GM19468 (cell line): ENCODE results near the gene MT3.

Experiments
- ATAC-seq: cut with Tn5 transposase; IDR thresholded peaks from one replicate; pipeline ENCODE4 v1.9.1; 2021; ENCODE audit warnings: mild to moderate bottlenecking, moderate library complexity, moderate number of reproducible peaks; ENCODE audit not compliant: unreplicated experiment; ENCODE audit errors: extremely low read depth

Gene MT3

DNA sequence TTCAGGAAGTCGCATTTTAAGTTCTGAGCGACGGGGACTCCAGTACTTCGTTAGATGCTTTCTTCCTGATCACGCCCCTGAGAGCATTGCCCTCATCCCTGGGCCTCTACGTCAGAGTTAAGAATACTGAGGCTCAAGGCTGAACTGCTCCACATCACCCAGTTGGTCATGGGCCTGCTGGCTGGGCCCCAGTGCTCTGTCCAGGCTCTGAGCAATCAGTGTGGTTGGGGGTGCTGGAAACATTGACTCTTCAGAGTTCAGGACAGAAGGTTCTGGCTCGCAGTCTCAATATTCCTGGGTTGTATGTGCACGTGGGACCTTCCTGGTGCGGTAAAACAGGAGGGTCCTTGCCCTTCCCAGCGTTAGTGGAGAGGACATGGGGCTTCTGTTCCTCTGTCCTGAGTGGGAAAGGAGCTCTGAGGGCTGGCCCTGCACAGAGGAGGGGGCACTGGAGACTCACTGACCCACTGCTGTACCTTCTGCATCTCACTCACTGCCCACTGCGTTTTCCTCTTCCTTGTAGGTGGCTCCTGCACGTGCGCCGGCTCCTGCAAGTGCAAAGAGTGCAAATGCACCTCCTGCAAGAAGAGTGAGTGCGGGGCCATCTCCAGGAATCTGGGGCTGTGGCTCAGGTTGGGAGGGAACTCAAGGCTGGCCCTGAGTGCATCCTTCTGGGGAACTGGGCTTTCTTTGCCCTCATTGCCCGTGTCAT lies 36.8 kb downstream of the MT3 start:
- no peak for ATAC-seq

DNA sequence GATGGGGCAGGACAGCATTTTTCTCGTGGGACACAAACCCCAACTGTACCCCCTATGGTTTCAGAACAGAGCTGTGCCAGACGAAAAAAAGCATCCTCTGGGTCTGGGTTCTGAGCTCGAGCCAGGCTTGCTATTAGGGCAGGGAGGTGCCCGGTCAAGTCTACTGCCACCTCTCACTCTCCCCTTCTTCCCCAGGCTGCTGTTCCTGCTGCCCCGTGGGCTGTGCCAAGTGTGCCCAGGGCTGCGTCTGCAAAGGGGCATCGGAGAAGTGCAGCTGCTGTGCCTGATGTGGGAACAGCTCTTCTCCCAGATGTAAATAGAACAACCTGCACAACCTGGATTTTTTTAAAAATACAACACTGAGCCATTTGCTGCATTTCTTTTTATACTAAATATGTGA lies 37.4 kb downstream of the MT3 start:
- ATAC-seq = no peak

DNA sequence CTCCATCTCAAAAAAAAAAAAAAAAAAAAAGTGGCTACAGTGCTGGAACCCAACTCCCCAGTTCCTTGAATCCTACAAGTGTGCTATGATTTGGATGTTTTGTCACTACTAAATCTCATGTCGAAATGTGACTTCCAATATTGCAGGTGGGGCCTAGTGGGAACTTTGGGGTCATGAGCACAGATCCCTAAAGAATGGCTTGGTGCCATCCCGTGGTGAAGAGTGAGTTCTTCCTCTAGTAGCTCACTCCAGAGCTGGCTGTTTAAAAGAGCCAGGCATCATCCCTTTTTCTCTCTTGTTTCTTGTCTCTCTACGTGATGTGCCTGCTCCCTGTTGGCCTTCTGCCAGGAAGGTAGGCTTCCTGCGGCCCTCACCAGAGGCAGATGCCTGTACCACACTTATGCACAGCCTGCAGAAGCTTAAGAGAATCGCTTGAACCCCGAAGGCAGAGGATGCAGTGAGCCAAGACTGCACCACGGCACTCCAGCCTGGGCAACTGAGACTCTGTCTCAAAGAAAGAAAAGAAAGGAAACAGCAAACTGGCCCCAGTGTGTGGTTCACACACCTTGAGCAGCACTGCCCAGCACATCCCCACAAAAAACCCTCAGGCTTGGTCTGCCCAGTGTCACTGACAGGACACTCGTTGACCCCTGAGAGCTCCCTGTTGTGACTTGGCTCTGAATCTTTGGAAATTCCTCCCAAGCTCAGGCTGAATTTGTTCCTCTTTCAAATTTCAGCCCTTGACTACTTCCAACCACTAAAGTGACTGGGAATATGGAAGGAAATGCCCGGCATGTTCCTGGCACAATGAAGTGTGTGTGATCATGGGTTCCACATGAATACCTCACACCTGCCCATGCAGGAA lies 39.4 kb downstream of the MT3 start:
- ATAC-seq = no peak

DNA sequence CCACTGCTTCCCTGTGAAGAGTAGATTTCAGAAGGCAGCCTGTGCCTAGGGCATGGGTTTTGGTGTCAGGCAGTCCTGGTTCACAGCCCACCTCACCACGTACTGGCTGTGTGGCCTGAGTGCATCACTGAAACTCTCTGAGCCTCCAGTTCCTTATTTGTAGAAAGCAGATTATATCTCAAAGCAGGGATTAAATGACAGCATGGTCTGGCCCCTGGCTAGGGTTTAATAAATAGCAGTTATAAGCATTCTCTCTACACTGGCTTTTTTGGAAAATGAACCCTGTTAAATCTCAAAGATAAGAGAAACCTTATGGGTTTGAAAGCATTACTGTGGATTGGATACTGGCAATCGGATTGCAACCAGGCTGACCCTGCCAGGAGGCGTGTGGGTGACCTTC lies 40.2 kb downstream of the MT3 start:
- no peak for ATAC-seq

DNA sequence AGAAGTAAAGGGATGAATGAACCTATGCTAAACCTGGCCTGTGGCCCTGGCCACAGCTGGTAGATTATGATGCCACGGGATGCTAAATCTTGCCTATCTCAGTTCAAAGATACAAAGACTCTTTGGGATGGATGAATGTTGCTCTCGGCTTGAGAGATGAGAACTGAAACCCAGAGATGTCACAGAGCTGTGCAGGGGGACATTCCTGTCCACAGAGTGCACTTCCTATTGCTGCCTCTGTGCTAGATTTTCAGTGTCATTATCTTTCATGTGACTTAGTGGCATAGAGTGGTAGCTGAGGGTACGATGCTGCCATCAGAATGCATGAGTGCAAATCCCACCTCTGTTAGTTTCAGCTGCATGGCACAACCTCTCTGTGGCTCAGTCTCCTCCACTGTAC lies 40.8 kb downstream of the MT3 start:
- ATAC-seq = peak; percentile 56

DNA sequence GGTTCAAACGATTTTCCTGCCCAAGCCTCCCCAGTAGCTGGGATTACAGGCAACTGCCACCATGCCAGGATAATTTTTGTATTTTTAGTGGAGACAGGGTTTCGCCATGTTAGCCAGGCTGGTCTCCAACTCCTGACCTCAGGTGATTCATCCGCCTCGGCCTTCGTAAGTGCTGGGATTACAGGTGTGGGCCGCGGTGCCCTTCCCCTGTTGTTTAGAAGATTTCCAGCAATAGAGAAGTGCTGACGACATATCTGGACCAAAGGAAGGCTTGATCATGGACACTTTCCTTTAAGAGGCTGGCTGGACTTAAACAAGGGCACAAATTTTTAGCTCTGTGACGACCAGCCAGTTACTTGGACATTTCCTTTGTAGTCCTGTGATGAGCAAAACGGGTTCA lies 41.9 kb downstream of the MT3 start:
- no peak for ATAC-seq

DNA sequence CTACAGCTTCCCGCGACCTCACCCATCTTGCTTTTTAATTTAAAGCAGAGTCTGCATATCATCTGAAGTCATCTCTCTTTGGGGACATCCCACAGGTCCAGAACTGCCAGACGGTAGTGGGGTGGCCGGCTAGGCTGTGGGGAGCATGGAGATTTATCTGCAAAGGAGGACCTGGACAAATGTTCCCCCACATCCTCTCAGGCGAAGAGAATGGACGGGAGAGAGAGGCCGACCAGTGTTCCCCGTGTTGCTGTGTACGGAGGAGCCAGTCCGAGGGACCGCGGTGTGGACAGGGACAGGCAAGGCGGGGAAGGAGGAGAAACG lies 42.5 kb downstream of the MT3 start:
- ATAC-seq = no peak

DNA sequence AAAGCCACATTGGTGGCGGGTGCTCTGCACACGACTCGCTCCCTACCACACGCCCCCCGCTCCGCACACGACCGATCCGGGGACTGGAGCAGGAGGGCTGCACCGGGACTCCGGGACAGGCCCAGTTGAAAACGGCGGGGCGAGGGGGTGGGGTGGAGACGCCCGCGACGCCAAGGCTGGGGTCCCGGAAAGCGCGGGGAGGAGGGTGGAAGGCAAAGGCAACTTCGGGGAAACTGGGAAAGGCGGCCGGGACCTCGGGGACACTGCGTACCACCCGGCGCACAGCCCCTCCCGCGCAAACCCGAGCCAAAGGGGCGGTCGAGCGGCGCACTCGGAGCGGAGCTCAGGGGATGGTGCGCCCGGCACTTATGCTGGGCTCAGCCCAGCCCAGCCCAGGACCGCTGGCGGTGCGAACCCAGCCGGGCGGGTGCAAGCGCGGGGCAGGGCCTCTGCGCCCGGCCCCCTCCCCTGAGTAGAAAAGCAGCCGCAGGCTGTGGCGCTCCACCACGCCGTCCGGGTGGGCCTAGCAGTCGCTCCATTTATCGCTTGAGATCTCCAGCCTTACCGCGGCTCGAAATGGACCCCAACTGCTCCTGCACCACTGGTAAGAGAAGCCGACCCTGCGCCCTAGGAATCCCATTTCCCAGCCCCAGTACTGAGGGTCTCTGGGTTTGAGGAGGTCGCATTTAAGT lies 43.0 kb downstream of the MT3 start, which contains the start of gene MT1M:
MT1M (plus strand) TSS at position 504 of the 692 bp plus-strand sequence; CDS start at position 577, 73 bp downstream.
- no peak for ATAC-seq

DNA sequence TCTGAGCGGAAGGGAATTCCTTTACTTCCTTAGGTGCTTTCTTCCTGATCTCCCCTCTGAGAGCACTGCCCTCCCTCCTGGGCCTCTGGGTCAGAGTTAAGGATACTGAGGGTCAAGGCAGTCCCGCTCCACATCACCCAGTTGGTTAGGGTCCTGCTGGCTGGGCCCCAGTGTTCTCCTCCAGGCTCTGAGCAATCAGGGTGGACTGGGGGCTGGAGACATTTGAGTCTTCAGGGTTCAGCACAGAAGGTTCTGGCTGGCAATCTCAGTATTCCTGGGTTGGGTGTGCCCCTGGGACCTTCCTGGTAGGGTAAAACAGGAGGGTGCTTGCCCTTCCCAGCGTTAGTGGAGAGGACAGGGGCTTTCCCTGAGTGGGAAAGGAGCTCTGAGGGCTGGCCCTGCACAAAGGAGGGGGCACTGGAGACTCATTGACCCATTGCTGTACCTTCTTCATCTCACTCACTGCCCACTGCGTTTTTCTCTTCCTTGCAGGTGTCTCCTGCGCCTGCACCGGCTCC lies 43.6 kb downstream of the MT3 start:
- ATAC-seq = no peak

DNA sequence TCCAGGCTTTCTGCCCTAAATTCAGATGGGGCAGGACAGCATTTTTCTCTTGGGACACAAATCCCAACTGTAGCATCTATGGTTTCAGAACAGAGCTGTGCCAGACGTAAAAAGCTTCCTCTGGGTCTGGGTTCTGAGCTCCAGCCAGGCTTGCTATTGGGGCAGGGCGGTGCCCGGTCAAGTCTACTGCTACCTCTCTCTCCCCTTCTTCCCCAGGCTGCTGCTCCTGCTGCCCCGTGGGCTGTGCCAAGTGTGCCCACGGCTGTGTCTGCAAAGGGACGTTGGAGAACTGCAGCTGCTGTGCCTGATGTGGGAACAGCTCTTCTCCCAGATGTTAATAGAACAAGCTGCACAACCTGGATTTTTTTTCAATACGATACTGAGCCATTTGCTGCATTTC lies 44.2 kb downstream of the MT3 start:
- no peak for ATAC-seq

DNA sequence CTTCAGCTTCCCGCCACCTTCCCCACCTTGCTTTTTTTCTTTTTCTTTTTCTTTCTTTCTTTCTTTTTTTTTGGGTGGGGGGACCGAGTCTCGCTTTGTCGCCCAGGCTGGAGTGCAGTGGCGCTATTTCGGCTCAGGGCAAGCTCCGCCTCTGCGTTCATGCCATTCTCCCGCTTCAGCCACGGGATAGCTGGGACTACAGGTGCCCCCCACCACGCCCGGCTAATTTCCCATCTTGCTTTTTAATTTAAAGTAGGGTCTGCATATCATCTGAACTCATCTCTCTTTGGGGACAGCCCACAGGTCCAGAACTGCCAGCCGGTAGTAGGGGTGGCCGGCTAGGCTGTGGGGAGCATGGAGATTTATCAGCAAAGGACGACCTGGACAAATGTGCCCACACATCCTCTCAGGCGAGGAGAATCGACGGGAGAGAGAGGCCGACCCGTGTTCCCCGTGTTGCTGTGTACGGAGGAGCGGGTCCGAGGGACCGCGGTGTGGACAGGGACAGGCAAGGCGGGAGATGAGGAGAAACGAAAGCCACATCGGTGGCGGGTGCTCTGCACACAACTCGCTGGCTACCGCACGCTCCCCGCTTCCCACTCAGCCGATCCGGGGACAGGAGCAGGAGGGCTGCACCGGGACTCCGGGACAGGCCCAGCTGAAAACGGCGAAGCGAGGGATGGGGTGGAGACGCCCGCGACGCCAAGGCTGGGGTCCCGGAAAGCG lies 45.5 kb downstream of the MT3 start:
- no peak for ATAC-seq

DNA sequence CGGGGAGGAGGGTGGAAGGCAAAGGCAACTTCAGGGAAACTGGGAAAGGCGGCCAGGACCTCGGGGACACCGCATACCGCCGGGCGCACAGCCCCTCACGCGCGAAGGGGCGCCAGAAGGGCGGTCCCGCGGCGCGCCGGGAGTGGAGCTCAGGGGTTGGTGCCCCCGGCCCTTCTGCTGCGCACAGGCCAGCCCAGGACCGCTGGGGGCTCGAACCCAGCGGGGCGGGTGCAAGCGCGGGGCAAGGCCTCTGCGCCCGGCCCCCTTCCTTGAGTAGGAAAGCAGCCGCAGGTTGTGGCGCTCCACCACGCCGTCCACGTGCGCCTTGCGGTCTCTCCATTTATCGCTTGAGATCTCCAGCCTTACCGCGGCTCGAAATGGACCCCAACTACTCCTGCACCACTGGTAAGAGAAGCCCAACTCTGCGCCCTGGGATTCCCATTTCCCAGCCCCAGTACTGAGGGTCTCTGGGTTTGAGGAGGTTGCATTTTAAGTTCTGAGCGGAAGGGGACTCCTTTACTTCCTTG lies 46.2 kb downstream of the MT3 start:
- no peak for ATAC-seq

DNA sequence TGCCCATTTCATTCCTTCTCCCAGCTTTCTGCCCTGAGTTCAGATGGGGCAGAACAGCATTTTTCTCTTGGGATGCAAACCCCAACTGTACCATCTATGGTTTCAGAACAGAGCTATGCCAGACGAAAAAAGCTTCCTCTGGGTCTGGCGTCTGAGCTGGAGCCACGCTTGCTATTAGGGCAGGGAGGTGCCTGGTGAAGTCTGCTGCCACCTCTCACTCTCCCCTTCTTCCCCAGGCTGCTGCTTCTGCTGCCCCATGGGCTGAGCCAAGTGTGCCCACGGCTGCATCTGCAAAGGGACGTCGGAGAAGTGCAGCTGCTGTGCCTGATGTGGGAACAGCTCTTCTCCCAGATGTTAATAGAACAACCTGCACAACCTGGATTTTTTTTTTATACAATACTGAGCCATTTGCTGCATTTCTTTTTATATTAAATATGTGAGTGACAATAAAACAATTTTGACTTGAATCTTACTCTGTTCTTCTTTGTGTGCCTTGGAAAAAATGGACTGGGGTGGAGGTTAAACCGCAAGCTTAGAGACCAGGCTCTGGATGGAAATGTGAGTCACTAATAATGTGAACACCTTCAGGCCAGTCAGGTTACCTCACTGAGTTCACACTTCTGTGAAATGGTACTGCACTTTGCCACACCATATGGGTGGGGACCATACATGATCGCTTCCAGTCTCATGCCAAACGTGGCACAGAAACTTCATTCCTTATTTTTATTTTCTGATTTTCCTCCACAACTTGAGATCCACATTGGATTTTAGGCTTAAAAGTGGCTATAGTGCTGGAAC lies 47.5 kb downstream of the MT3 start:
- ATAC-seq = no peak

DNA sequence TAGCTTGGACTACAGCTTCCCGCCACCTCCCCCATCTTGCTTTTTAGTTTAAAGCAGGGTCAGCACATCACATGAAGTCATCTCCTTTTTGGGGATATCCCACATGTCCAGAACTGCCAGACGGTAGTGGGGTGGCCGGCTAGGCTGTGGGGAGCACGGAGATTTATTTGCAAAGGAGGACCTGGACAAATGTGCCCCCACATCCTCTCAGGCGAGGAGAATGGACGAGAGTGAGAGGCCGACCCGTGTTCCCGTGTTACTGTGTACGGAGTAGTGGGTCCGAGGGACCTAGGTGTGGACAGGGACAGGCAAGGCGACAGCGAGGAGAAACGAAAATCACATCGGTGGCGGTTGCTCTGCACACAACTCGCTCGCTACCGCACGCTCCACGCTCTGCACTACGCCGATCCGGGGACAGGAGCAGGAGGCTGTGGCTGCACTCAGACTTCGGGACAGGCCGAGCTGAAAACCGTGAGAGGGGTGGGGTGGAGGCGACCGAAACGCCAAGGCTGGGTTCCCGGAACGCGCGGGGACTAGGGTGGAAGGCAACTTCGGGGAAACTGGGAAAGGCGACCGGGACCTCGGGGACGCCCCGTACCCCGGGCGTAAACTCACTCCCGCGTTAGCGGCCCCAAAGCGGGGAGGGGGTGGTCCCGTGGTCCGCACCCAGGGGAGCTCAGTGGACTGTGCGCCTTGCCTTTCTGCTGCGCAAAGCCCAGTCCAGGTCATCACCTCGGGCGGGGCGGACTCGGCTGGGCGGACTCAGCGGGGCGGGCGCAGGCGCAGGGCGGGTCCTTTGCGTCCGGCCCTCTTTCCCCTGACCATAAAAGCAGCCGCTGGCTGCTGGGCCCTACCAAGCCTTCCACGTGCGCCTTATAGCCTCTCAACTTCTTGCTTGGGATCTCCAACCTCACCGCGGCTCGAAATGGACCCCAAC lies 48.8 kb downstream of the MT3 start, which contains the start of gene MT1A:
MT1A (plus strand) TSS at position 853 of the 937 bp plus-strand sequence; CDS start at position 926, 73 bp downstream.
- no peak for ATAC-seq

DNA sequence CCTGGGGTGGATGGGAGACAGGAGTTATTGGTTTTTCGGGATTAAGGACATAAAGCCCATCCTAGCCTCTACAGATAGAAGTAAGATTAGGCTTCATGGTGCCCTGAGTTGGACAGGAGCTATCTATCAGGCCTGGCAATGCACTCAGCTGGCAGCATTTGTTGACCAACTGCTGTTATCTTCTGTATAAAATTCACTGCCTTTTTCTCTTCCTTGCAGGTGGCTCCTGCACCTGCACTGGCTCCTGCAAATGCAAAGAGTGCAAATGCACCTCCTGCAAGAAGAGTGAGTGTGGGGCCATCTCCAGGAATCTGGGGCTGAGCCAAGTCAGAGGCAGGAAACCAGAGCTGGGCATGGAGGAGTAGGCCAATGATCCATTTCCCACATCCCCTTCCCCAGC lies 49.7 kb downstream of the MT3 start:
- ATAC-seq = no peak

DNA sequence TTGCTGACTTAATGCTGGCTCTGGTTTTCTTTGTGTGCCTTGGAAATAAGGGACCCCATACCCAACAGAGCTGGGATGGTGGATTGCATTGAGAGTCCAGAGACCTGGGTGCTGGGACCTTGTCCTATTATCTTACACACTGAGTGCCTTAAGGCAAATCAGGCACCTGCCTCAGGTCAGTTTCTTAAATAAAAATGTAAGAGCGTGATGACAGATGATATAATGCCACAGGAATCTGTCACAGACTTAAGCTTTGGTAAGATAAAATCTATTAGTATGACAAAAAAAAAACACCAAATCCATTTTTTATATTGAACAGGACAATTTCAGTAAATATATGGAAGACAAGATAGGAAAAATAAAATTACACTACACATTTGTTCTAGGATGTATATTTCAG lies 50.7 kb downstream of the MT3 start:
- no peak for ATAC-seq
